Stimulated activated CD4-positive, alpha-beta T cell treated with anti-CD3 and anti-CD28 coated beads, Interleukin-12 subunit alpha, Interleukin-12 subunit beta, amount 100 ng/mL, for 48 hours (primary cell): ENCODE results near the gene FOXP1.

Source experiments
- DNase-seq, 3 donors: peaks; one replicate each; pipeline ENCODE4 v3.0.0-alpha.2; 2020; ENCODE audit warnings: low read depth in 2 of 3, low spot score in 1 of 3

Gene FOXP1

GRCh38 chr3:71276531-71276930 lies 307.0 kb downstream of the FOXP1 start:
- no peak for DNase-seq

- DNase-seq, result no peak
These were observed 310.1 kb downstream of the FOXP1 start for GRCh38 chr3:71273453-71273852.

GRCh38 chr3:71271596-71271995 lies 311.9 kb downstream of the FOXP1 start:
- DNase-seq, result no peak

GRCh38 chr3:71269906-71270305 lies 313.6 kb downstream of the FOXP1 start:
- no peak for DNase-seq

- no peak for DNase-seq
These were observed 315.0 kb downstream of the FOXP1 start for GRCh38 chr3:71268462-71268999.

GRCh38 chr3:71266875-71267274 lies 316.7 kb downstream of the FOXP1 start:
- no peak for DNase-seq

- no peak for DNase-seq
These were observed 318.1 kb downstream of the FOXP1 start for GRCh38 chr3:71265365-71265915.

- DNase-seq, result no peak
These were observed 318.7 kb downstream of the FOXP1 start for GRCh38 chr3:71264840-71265239.

GRCh38 chr3:71262364-71263265 lies 320.9 kb downstream of the FOXP1 start:
- DNase-seq, result no peak

- no peak for DNase-seq
These were observed 322.7 kb downstream of the FOXP1 start for GRCh38 chr3:71260782-71261181.

GRCh38 chr3:71258526-71258925 lies 325.0 kb downstream of the FOXP1 start:
- no peak for DNase-seq

- no peak for DNase-seq
These were observed 325.4 kb downstream of the FOXP1 start for GRCh38 chr3:71258116-71258515.

GRCh38 chr3:71255498-71255897 lies 328.0 kb downstream of the FOXP1 start:
- DNase-seq, result no peak

- no peak for DNase-seq
These were observed 329.1 kb downstream of the FOXP1 start for GRCh38 chr3:71254281-71255057.

GRCh38 chr3:71253169-71253568 lies 330.4 kb downstream of the FOXP1 start:
- DNase-seq, result no peak

- DNase-seq, result no peak
These were observed 331.1 kb downstream of the FOXP1 start for GRCh38 chr3:71252466-71252865.

GRCh38 chr3:71251156-71251775 lies 332.3 kb downstream of the FOXP1 start:
- no peak for DNase-seq

GRCh38 chr3:71250026-71250425 lies 333.5 kb downstream of the FOXP1 start:
- DNase-seq, result no peak

- no peak for DNase-seq
These were observed 335.6 kb downstream of the FOXP1 start for GRCh38 chr3:71247958-71248335.

- no peak for DNase-seq
These were observed 336.1 kb downstream of the FOXP1 start for GRCh38 chr3:71247221-71247957.
